Measurements from ENCODE around the gene REG1B. TPM values are rescaled to one million over a fixed set of nuclear protein-coding genes. Genes with fewer than 3 reads are reported as not detected.
A peak's percentile ranks its signal among the peaks of the same experiment; 100 is the strongest.

REG1B gene
- polyA plus RNA-seq, 2 of the 4 experiments (the other 2 are of a cell fraction) = not detected

- TF ChIP-seq ESRRA (IDR thresholded peaks at IDR 0.05; ENCODE audit: borderline replicate concordance, low read length) (no peak), EHF (CRISPR knock-in tag; IDR thresholded peaks at IDR 0.05) (no peak), ZSCAN20 (CRISPR knock-in tag; IDR thresholded peaks at IDR 0.05) (no peak), ZC3H11A (IDR thresholded peaks at IDR 0.05) (no peak), NR3C1 (IDR thresholded peaks at IDR 0.05) (no peak), USF2 (IDR thresholded peaks at IDR 0.05) (no peak), HMGXB4 (CRISPR knock-in tag; IDR thresholded peaks at IDR 0.05; ENCODE audit: borderline replicate concordance) (no peak), RAD21 (conservative IDR thresholded peaks at IDR 0.05 in 1 of 2, IDR thresholded peaks at IDR 0.05 in 1 of 2) (no peak), GATA3 (IDR thresholded peaks at IDR 0.05; ENCODE audit: borderline replicate concordance) (no peak), MYC (IDR thresholded peaks at IDR 0.05; ENCODE audit: borderline replicate concordance, low read length) (no peak), NFE2L2 (conservative IDR thresholded peaks at IDR 0.05; ENCODE audit: low read length) (no peak), HOXB5 (CRISPR knock-in tag; IDR thresholded peaks at IDR 0.05) (no peak)
- TF ChIP-seq, protein P1, sequence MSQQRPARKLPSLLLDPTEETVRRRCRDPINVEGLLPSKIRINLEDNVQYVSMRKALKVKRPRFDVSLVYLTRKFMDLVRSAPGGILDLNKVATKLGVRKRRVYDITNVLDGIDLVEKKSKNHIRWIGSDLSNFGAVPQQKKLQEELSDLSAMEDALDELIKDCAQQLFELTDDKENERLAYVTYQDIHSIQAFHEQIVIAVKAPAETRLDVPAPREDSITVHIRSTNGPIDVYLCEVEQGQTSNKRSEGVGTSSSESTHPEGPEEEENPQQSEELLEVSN (IDR thresholded peaks at IDR 0.05; ENCODE audit: borderline replicate concordance, low read depth) = no peak
- POLR2A ChIA-PET = no interaction called here
- H3K4me2 ChIP-seq = no peak overlapping the region
- no peaks in the 10 kb centered on the region for H3K4me1 ChIP-seq
- DNase-seq (ENCODE audit: low read depth in 1 of 2, low spot score in 1 of 2) (no peak), ATAC-seq (no peak), FAIRE-seq (no peak)
- WGBS (ENCODE audit: missing lambda C conversion rate) = 27% methylated on average over 3 of the region's 3 CpGs
- no peak overlapping the region for H3K27ac ChIP-seq
- CTCF ChIA-PET = no interaction called here
- peaks cover 3% of the 10 kb centered on the region; the same call in 1 of the 3 replicates for H3K9me3 ChIP-seq
- no peak overlapping the region for H3K4me3 ChIP-seq
Observed at GRCh38 chr2:79112269-79112668, 24.5 kb upstream of the REG1B start.

- FAIRE-seq = no peak
- no peak for ATAC-seq
- peaks cover 13% of the 10 kb centered on the region; the same call in 1 of the 3 replicates for H3K9me3 ChIP-seq
- no peak for DNase-seq (ENCODE audit: low read depth in 1 of 2, low spot score in 1 of 2)
- H3K27ac ChIP-seq = no peak overlapping the region
- ChIA-PET CTCF (no interaction called here), POLR2A (no interaction called here)
- H3K4me3 ChIP-seq = no peak overlapping the region
- no peak overlapping the region for H3K4me2 ChIP-seq
- TF ChIP-seq SMC3 (IDR thresholded peaks at IDR 0.05) (no peak), ZC3H11A (IDR thresholded peaks at IDR 0.05) (no peak), FOSB (CRISPR knock-in tag; IDR thresholded peaks at IDR 0.05) (no peak)
- WGBS (ENCODE audit: missing lambda C conversion rate) = 3% methylated on average over 2 of the region's 2 CpGs
- H3K4me1 ChIP-seq = no peaks in the 10 kb centered on the region
Observed at GRCh38 chr2:79105259-79105658, 17.5 kb upstream of the REG1B start.

DNA sequence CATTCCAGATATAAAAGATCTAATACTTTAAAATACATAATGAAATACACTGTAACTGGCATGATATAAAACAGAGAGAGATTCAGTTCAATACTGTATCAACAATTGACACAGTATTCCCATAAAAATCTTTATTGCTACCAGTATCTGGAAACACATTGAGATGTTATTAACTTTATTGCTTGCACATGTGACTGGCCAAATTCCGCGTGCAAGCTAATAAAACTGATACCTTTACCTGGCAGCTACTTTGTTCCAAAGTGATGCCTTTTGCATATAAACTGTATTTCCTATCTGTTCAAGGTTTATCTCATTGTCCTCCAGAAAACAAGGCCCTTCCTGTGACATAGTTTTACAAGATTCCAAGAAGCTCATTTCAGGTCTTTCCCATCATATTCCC is 15.4 kb upstream of the REG1B start:
- 46% methylated on average over 2 of the region's 2 CpGs for WGBS (ENCODE audit: missing lambda C conversion rate)
- TF ChIP-seq HEYL (CRISPR knock-in tag; IDR thresholded peaks at IDR 0.05) (no peak), RAD21 (conservative IDR thresholded peaks at IDR 0.05 in 1 of 2, IDR thresholded peaks at IDR 0.05 in 1 of 2) (no peak), MAFK (IDR thresholded peaks at IDR 0.05; ENCODE audit: partially characterized antibody) (no peak), HOXB13 (CRISPR knock-in tag; IDR thresholded peaks at IDR 0.05; ENCODE audit: low read depth) (no peak), ZSCAN20 (CRISPR knock-in tag; IDR thresholded peaks at IDR 0.05) (no peak), KDM1A (IDR thresholded peaks at IDR 0.05; ENCODE audit: low read depth) (no peak), RCOR1 (IDR thresholded peaks at IDR 0.05; ENCODE audit: low read depth, low read length) (no peak), SMC3 (IDR thresholded peaks at IDR 0.05) (no peak), CEBPB (IDR thresholded peaks at IDR 0.05) (no peak), HOXA7 (CRISPR knock-in tag; IDR thresholded peaks at IDR 0.05) (no peak), KDM5A (IDR thresholded peaks at IDR 0.05) (no peak)
- TF ChIP-seq, protein P2, sequence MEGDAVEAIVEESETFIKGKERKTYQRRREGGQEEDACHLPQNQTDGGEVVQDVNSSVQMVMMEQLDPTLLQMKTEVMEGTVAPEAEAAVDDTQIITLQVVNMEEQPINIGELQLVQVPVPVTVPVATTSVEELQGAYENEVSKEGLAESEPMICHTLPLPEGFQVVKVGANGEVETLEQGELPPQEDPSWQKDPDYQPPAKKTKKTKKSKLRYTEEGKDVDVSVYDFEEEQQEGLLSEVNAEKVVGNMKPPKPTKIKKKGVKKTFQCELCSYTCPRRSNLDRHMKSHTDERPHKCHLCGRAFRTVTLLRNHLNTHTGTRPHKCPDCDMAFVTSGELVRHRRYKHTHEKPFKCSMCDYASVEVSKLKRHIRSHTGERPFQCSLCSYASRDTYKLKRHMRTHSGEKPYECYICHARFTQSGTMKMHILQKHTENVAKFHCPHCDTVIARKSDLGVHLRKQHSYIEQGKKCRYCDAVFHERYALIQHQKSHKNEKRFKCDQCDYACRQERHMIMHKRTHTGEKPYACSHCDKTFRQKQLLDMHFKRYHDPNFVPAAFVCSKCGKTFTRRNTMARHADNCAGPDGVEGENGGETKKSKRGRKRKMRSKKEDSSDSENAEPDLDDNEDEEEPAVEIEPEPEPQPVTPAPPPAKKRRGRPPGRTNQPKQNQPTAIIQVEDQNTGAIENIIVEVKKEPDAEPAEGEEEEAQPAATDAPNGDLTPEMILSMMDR (IDR thresholded peaks at IDR 0.05) = no peak
- TF ChIP-seq, protein P3, sequence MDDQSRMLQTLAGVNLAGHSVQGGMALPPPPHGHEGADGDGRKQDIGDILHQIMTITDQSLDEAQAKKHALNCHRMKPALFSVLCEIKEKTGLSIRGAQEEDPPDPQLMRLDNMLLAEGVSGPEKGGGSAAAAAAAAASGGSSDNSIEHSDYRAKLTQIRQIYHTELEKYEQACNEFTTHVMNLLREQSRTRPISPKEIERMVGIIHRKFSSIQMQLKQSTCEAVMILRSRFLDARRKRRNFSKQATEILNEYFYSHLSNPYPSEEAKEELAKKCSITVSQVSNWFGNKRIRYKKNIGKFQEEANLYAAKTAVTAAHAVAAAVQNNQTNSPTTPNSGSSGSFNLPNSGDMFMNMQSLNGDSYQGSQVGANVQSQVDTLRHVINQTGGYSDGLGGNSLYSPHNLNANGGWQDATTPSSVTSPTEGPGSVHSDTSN (IDR thresholded peaks at IDR 0.05) = no peak
- TF ChIP-seq, protein P1 (IDR thresholded peaks at IDR 0.05; ENCODE audit: borderline replicate concordance, low read depth) = no peak
- DNase-seq (ENCODE audit: low read depth in 1 of 2, low spot score in 1 of 2) (no peak), FAIRE-seq (peak; percentile 46), ATAC-seq (no peak)
- H3K4me1 ChIP-seq = no peaks in the 10 kb centered on the region
- H3K9me3 ChIP-seq = peaks cover 13% of the 10 kb centered on the region; the same call in 1 of the 3 replicates
- ChIA-PET CTCF (no interaction called here), POLR2A (no interaction called here)
- H3K4me2 ChIP-seq = no peak overlapping the region
- H3K27ac ChIP-seq = no peak overlapping the region
- no peak overlapping the region for H3K4me3 ChIP-seq
